Spleen (tissue), 11 donors: ENCODE measurements around the gene KRTAP19-7. TPM values are rescaled to one million over a fixed set of nuclear protein-coding genes. Genes with fewer than 3 reads are reported as not detected.

Source experiments
- DNase-seq: peaks from one replicate; pipeline ENCODE4 v3.0.0-alpha.2; 2020
- H3K27ac ChIP-seq, 8 donors: fragments of 200-600 bp; sonication (generic) in 7 of 8; 1 replicate in 4 of 8; 2 replicates in 4 of 8; pipeline versions ENCODE4 v1.5.0 to v1.8.0; 2016 to 2021; ENCODE audit warnings: inconsistent platforms in 4 of 8, mild to moderate bottlenecking in 4 of 8, moderate library complexity in 1 of 8
- H3K27me3 ChIP-seq, 7 donors: fragments of 200-600 bp; sonication (generic) in 6 of 7; replicated peaks in 1 of 7; 1 replicate in 4 of 7; 2 replicates in 3 of 7; pipeline versions ENCODE4 v1.5.0 to v1.8.0; 2016 to 2021; ENCODE audit warnings: inconsistent platforms in 3 of 7, mild to moderate bottlenecking in 1 of 7
- H3K36me3 ChIP-seq, 6 donors: fragments of 200-600 bp; sonication (generic) in 5 of 6; 1 replicate in 4 of 6; 2 replicates in 2 of 6; pipeline versions ENCODE4 v1.5.0 to v1.8.0; 2016 to 2021; ENCODE audit warnings: inconsistent platforms in 2 of 6
- H3K4me1 ChIP-seq, 6 donors: fragments of 200-600 bp; sonication (generic) in 5 of 6; 1 replicate in 3 of 6; 2 replicates in 3 of 6; pipeline versions ENCODE4 v1.5.0 to v1.8.0; 2016 to 2021; ENCODE audit warnings: inconsistent platforms in 3 of 6
- H3K4me3 ChIP-seq, 8 donors: fragments of 200-600 bp; sonication (generic) in 7 of 8; 1 replicate in 4 of 8; 2 replicates in 4 of 8; pipeline versions ENCODE4 v1.5.0 to v1.8.0; 2016 to 2021; ENCODE audit warnings: inconsistent platforms in 4 of 8, mild to moderate bottlenecking in 4 of 8, moderate library complexity in 2 of 8
- H3K9me3 ChIP-seq, 8 donors: fragments of 200-600 bp; sonication (generic) in 7 of 8; 1 replicate in 4 of 8; 2 replicates in 4 of 8; pipeline versions ENCODE4 v1.5.0 to v1.8.0; 2016 to 2021; ENCODE audit warnings: inconsistent platforms in 4 of 8
- POLR2A ChIP-seq, 3 donors: fragments of 450-650 bp; IDR thresholded peaks; one replicate each; pipeline ENCODE4 v1.5.1; 2017; ENCODE audit warnings: antibody characterized with exemption in 3 of 3, mild to moderate bottlenecking in 1 of 3
- POLR2AphosphoS5 ChIP-seq, 3 donors: sonication (generic); formaldehyde crosslinking; IDR thresholded peaks; one replicate each; pipeline ENCODE4 v1.5.1; 2017; ENCODE audit warnings: antibody characterized with exemption in 3 of 3
- WGBS, 5 donors: extraction: QIAGEN DNeasy Blood & Tissue Kit in 3 of 5; methylation state at CpG; one replicate each; pipeline versions ENCODE4 v1.1.5 to v1.1.7; 2013 to 2018; 5-methylcytosine and 5-hydroxymethylcytosine counted together
- intact Hi-C: fragments of 100-400 bp; cut with DNase I; formaldehyde crosslinking; loops from one replicate; pipeline ENCODE4 v1.15.0; 2023; ENCODE audit warnings: low total_unique reads
- polyA plus RNA-seq, 3 donors: library from polyadenylated mRNA; stranded (reverse); fragments of 200-250 nt; gene quantifications; one replicate each; pipeline ENCODE4 v1.2.1, GENCODE V29; 2013
- total RNA-seq, 7 donors: library from RNA; depleted of rRNA in 3 of 7; stranded (reverse); fragments of >200 nt in 3 of 7; fragmentation: NEBNext Ultra II Directional in 4 of 7; extraction: Animal tissue kit (Norgen Biotek cat#: 25700) in 4 of 7; gene quantifications; one replicate each; pipeline versions ENCODE4 v1.1.0 to v1.2.1, GENCODE V29; 2016 to 2021
- TF ChIP-seq, protein P1 (sequence below), 11 experiments: fragments of 200-600 bp in 7 of 11; fragments of 450-650 bp in 4 of 11; sonication (generic) in 4 of 11; IDR thresholded peaks in 8 of 11; conservative IDR thresholded peaks in 3 of 11; 1 replicate in 7 of 11; 2 replicates in 4 of 11; pipeline versions ENCODE4 v1.4.0 to v1.8.0; 2016 to 2021; ENCODE audit warnings: antibody characterized with exemption in 11 of 11, inconsistent platforms in 4 of 11, mild to moderate bottlenecking in 1 of 11
- donor health status: healthy with polysubstance abuse.
- donor health status: DM: no; HTN: no; CAD: no; lungs with moderate emphysema.
- donor health status: DM: no; HTN: no; CAD: no.
- donor health status: Bipolar disorder and iron deficiency.
- donor health status: healthy.
- donor health status: DM: no; HTN: no; CAD: no.
- donor health status: DM: yes; HTN: yes; CAD: no.

Gene KRTAP19-7
- total and polyA plus RNA-seq, 10 donors = not detected

DNA sequence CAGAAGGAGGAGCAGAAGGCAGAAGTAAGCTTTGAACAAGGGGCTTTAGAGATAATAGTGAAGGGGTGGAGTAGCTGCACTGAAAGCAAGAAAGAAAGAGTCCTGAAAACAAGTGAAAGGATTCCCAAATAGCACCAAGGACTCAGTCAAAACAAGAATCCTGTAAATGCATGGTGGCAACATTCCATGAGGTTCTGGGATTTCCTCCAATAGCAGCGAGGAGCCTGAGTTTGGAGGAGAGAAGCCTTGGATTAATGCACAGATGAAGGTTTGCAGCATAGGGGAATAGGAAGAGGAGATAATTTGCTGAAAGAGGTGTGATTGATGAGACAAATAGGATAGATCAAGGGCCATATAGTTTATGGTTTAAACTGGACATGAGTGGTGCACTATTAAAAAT, 18.2 kb upstream of the KRTAP19-7 start:
- WGBS, 5 donors = 59 to 77% (median 68%) methylated on average over 1 of the region's 1 CpG
- H3K4me1 ChIP-seq = no peaks in the 10 kb centered on the region
- no peak overlapping the region for H3K27ac ChIP-seq
- no peaks in the 10 kb centered on the region for H3K27me3 ChIP-seq
- no peaks in the 10 kb centered on the region for H3K36me3 ChIP-seq
- no peak overlapping the region for H3K4me3 ChIP-seq
- H3K9me3 ChIP-seq = no peaks in the 10 kb centered on the region
- TF ChIP-seq POLR2AphosphoS5 (IDR thresholded peaks at IDR 0.05) (no peak), POLR2A (IDR thresholded peaks at IDR 0.05) (no peak)
- TF ChIP-seq, protein P1, sequence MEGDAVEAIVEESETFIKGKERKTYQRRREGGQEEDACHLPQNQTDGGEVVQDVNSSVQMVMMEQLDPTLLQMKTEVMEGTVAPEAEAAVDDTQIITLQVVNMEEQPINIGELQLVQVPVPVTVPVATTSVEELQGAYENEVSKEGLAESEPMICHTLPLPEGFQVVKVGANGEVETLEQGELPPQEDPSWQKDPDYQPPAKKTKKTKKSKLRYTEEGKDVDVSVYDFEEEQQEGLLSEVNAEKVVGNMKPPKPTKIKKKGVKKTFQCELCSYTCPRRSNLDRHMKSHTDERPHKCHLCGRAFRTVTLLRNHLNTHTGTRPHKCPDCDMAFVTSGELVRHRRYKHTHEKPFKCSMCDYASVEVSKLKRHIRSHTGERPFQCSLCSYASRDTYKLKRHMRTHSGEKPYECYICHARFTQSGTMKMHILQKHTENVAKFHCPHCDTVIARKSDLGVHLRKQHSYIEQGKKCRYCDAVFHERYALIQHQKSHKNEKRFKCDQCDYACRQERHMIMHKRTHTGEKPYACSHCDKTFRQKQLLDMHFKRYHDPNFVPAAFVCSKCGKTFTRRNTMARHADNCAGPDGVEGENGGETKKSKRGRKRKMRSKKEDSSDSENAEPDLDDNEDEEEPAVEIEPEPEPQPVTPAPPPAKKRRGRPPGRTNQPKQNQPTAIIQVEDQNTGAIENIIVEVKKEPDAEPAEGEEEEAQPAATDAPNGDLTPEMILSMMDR (IDR thresholded peaks at IDR 0.05 in 8 of 11, conservative IDR thresholded peaks at IDR 0.05 in 3 of 11) = no peak
- intact Hi-C loops = no loop called here
- no peak for DNase-seq

DNA sequence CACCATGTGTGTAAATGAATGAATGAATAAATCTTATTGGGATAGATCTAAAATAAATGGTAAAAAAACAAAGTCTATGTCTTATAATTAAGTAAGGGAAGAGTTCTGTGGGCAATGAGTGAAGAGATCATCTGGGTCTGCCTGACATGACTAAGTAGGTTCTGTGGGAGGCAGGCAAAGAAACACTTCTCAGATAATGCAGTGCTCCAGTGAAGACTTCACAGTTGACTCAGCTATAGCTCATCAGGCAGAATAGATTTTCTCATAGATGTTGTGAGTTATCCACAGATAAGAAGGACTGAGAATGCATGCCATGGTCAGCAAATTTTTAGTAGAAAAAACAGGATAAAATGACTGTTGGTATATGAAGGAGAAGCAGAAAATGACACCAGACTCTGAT, 16.7 kb upstream of the KRTAP19-7 start:
- intact Hi-C loops = no loop called here
- no peak for DNase-seq
- Histone ChIP-seq H3K27me3 (no peaks in the 10 kb centered on the region), H3K27ac (no peak overlapping the region), H3K4me3 (no peak overlapping the region), H3K4me1 (no peaks in the 10 kb centered on the region), H3K9me3 (no peaks in the 10 kb centered on the region), H3K36me3 (no peaks in the 10 kb centered on the region)
- TF ChIP-seq POLR2A (IDR thresholded peaks at IDR 0.05) (no peak), POLR2AphosphoS5 (IDR thresholded peaks at IDR 0.05) (no peak)
- TF ChIP-seq, protein P1 (IDR thresholded peaks at IDR 0.05 in 8 of 11, conservative IDR thresholded peaks at IDR 0.05 in 3 of 11) = no peak

DNA sequence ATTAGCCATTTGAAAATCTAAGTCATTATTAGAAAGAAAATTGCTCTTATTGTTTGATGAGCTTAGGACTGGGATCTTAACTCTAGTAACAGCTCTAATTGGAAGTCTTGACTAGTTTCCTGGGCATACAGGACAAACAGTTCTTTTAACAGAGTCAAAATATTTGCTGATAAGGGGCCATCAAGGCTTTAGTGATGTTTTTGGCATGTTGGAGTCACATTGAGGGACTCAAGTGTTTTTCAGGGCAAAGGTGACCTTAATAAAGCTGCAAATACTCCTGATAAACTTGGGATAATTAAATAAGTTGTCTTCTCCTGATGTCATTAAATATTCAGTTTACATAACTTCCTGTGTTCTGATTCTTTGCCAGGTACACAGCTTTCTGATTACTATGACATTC, 6.5 kb upstream of the KRTAP19-7 start:
- intact Hi-C loops = no loop called here
- H3K27ac ChIP-seq = no peak overlapping the region

DNA sequence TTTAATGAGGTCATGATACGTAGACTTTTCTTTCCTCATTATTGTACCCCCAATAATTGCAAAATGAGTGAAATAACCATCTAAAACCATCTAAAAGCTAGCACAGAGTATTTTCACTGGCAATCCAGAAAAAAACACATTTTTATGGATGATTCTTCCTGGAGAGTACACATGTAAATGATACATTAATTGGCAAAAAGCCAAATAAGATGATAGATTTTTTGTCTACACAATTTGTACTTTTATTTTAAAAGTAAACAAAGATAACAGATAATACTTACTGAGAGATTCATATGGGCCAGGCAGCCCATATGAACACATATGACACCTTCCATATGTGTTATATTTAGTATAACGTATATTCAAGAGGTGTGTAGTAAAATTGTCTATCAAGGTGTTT, 2.5 kb upstream of the KRTAP19-7 start:
- intact Hi-C loops = no loop called here
- Histone ChIP-seq H3K27me3 (no peaks in the 10 kb centered on the region), H3K4me3 (no peak overlapping the region), H3K27ac (no peak overlapping the region), H3K36me3 (no peaks in the 10 kb centered on the region), H3K4me1 (no peaks in the 10 kb centered on the region), H3K9me3 (no peaks in the 10 kb centered on the region)
- DNase-seq = no peak
- TF ChIP-seq, protein P1 (IDR thresholded peaks at IDR 0.05 in 8 of 11, conservative IDR thresholded peaks at IDR 0.05 in 3 of 11) = no peak
- TF ChIP-seq POLR2AphosphoS5 (IDR thresholded peaks at IDR 0.05) = no peak
- WGBS, 5 donors = 82 to 95% (median 90%) methylated on average over 2 of the region's 2 CpGs

More for the DNA sequence above, 6.5 kb upstream of the KRTAP19-7 start:
- no peaks in the 10 kb centered on the region for H3K36me3 ChIP-seq
- DNase-seq = no peak
- no peaks in the 10 kb centered on the region for H3K9me3 ChIP-seq
- H3K4me3 ChIP-seq = no peak overlapping the region
- TF ChIP-seq, protein P1 (IDR thresholded peaks at IDR 0.05 in 8 of 11, conservative IDR thresholded peaks at IDR 0.05 in 3 of 11) = no peak
- TF ChIP-seq POLR2AphosphoS5 (IDR thresholded peaks at IDR 0.05) (no peak), POLR2A (IDR thresholded peaks at IDR 0.05) (no peak)
- H3K27me3 ChIP-seq = no peaks in the 10 kb centered on the region
- no peaks in the 10 kb centered on the region for H3K4me1 ChIP-seq
